Liver (tissue), 9 donors: ENCODE data around the gene ZNF816. TPM values are rescaled to one million over a fixed set of nuclear protein-coding genes. Genes with fewer than 3 reads are reported as not detected.

Experiments used
- DNase-seq: peaks from one replicate; pipeline ENCODE4 v3.0.0-alpha.2; 2017; ENCODE audit warnings: low spot score
- H3K27ac ChIP-seq, 2 donors: one replicate each; pipeline ENCODE4 v1.7.0; 2013; ENCODE audit warnings: inconsistent platforms in 2 of 2, low read length in 2 of 2, control low read depth in 1 of 2, low read depth in 1 of 2, mild to moderate bottlenecking in 1 of 2
- H3K27me3 ChIP-seq, 4 donors: one replicate each; pipeline versions ENCODE4 v1.6.1 to v1.7.0; 2013; ENCODE audit warnings: low read length in 3 of 4, inconsistent platforms in 1 of 4, mild to moderate bottlenecking in 1 of 4, moderate library complexity in 1 of 4; ENCODE audit not compliant: control insufficient read depth in 4 of 4, insufficient read depth in 4 of 4
- H3K36me3 ChIP-seq, 4 donors: one replicate each; pipeline versions ENCODE4 v1.6.1 to v1.7.0; 2013; ENCODE audit warnings: low read length in 3 of 4, mild to moderate bottlenecking in 3 of 4, low read depth in 1 of 4, moderate library complexity in 1 of 4; ENCODE audit not compliant: control insufficient read depth in 4 of 4, insufficient read depth in 3 of 4
- H3K4me1 ChIP-seq, 4 donors: one replicate each; pipeline versions ENCODE4 v1.6.1 to v1.7.0; 2013; ENCODE audit warnings: low read length in 3 of 4, mild to moderate bottlenecking in 3 of 4, moderate library complexity in 1 of 4; ENCODE audit not compliant: control insufficient read depth in 4 of 4, insufficient read depth in 4 of 4
- H3K4me3 ChIP-seq, 3 donors: one replicate each; pipeline versions ENCODE4 v1.6.1 to v1.7.0; 2013; ENCODE audit warnings: low read length in 3 of 3, control low read depth in 1 of 3, low read depth in 1 of 3, mild to moderate bottlenecking in 1 of 3
- H3K9ac ChIP-seq, 2 donors: one replicate each; pipeline ENCODE4 v1.7.0; 2013; ENCODE audit warnings: low read length in 2 of 2, mild to moderate bottlenecking in 2 of 2, moderate library complexity in 2 of 2, control low read depth in 1 of 2, low read depth in 1 of 2
- H3K9me3 ChIP-seq, 4 donors: one replicate each; pipeline versions ENCODE4 v1.6.1 to v1.7.0; 2013; ENCODE audit warnings: low read length in 3 of 4; ENCODE audit not compliant: control insufficient read depth in 4 of 4
- ATF3 ChIP-seq: IDR thresholded peaks from 2 replicates; pipeline ENCODE4 v1.6.1; 2016; ENCODE audit warnings: antibody characterized with exemption
- CTCF ChIP-seq: fragments of 150-350 bp; IDR thresholded peaks from 2 replicates; pipeline ENCODE4 v1.5.1; 2017; ENCODE audit warnings: improper control_type of control experiment, low read depth, low read length; ENCODE audit not compliant: missing input control
- EGR1 ChIP-seq, 2 donors: IDR thresholded peaks; 2 replicates each; pipeline ENCODE4 v1.6.1; 2016 to 2018; ENCODE audit warnings: antibody characterized with exemption in 2 of 2, low read depth in 2 of 2
- FOXA1 ChIP-seq: IDR thresholded peaks from 2 replicates; pipeline ENCODE4 v1.6.1; 2016; ENCODE audit warnings: antibody characterized with exemption
- FOXA2 ChIP-seq: IDR thresholded peaks from 2 replicates; pipeline ENCODE4 v1.6.1; 2016; ENCODE audit warnings: antibody characterized with exemption
- GABPA ChIP-seq, 2 donors: IDR thresholded peaks in 1 of 2; conservative IDR thresholded peaks in 1 of 2; 2 replicates each; pipeline ENCODE4 v1.6.1; 2016; ENCODE audit warnings: antibody characterized with exemption in 2 of 2, mild to moderate bottlenecking in 1 of 2, moderate library complexity in 1 of 2
- HNF4A ChIP-seq, 2 donors: conservative IDR thresholded peaks; 2 replicates each; pipeline ENCODE4 v1.6.1; 2016; ENCODE audit warnings: antibody characterized with exemption in 2 of 2, mild to moderate bottlenecking in 2 of 2
- HNF4G ChIP-seq: IDR thresholded peaks from 2 replicates; pipeline ENCODE4 v1.6.1; 2016; ENCODE audit warnings: antibody characterized with exemption
- JUND ChIP-seq, 2 donors: IDR thresholded peaks; 2 replicates each; pipeline ENCODE4 v1.6.1; 2016; ENCODE audit warnings: antibody characterized with exemption in 2 of 2
- MAX ChIP-seq: IDR thresholded peaks from 2 replicates; pipeline ENCODE4 v1.6.1; 2016; ENCODE audit warnings: antibody characterized with exemption
- NR2F2 ChIP-seq: IDR thresholded peaks from 2 replicates; pipeline ENCODE4 v1.6.1; 2016; ENCODE audit warnings: antibody characterized with exemption
- RAD21 ChIP-seq, 2 donors: IDR thresholded peaks; 2 replicates each; pipeline ENCODE4 v1.6.1; 2016; ENCODE audit warnings: antibody characterized with exemption in 2 of 2, mild to moderate bottlenecking in 2 of 2
- REST ChIP-seq: IDR thresholded peaks from 2 replicates; pipeline ENCODE4 v1.6.1; 2016; ENCODE audit warnings: antibody characterized with exemption, mild to moderate bottlenecking
- RXRA ChIP-seq, 2 donors: IDR thresholded peaks; 2 replicates each; pipeline ENCODE4 v1.6.1; 2017 to 2018; ENCODE audit warnings: antibody characterized with exemption in 2 of 2, mild to moderate bottlenecking in 1 of 2
- SP1 ChIP-seq: IDR thresholded peaks from 2 replicates; pipeline ENCODE4 v1.6.1; 2018; ENCODE audit warnings: antibody characterized with exemption, mild to moderate bottlenecking
- YY1 ChIP-seq: IDR thresholded peaks from 2 replicates; pipeline ENCODE4 v1.6.1; 2016; ENCODE audit warnings: antibody characterized with exemption, mild to moderate bottlenecking
- ZBTB33 ChIP-seq: IDR thresholded peaks from 2 replicates; pipeline ENCODE4 v1.6.1; 2016; ENCODE audit warnings: antibody characterized with exemption
- WGBS: extraction: QIAGEN DNeasy Blood & Tissue Kit; methylation state at CpG from one replicate; pipeline ENCODE4 v1.1.7; 2013; 5-methylcytosine and 5-hydroxymethylcytosine counted together
- polyA plus RNA-seq, 2 donors: library from polyadenylated mRNA; stranded (reverse) in 1 of 2; unstranded in 1 of 2; fragments of 200-250 nt in 1 of 2; fragments of >200 nt in 1 of 2; fragmentation: Nextera tagmentation in 1 of 2; extraction: Ambion mirVana in 1 of 2; gene quantifications; one replicate each; pipeline versions ENCODE4 v1.2.1 to v1.2.3, GENCODE V29; 2013 to 2015
- total RNA-seq, 2 donors: library from RNA; depleted of rRNA; stranded (reverse); fragments of >200 nt; gene quantifications; one replicate each; pipeline ENCODE4 v1.2.3, GENCODE V29; 2014
- donor health status: healthy.
- donor health status: healthy.
- donor health status: healthy.
- donor health status: healthy.
- donor health status: healthy.

ZNF816 gene
- total and polyA plus RNA-seq, 4 donors, result 0.93 to 6.5 (median 1.7) TPM

- WGBS, result 59% methylated on average over 4 of the region's 4 CpGs
- no peak overlapping the region for H3K9ac ChIP-seq
- TF ChIP-seq YY1 (no peak), GABPA (IDR thresholded peaks at IDR 0.05 in 1 of 2, conservative IDR thresholded peaks at IDR 0.05 in 1 of 2) (no peak), NR2F2 (no peak), FOXA1 (no peak), MAX (no peak), SP1 (no peak), EGR1 (IDR thresholded peaks at IDR 0.05; ENCODE audit: low read depth in 2 of 2) (no peak), HNF4A (conservative IDR thresholded peaks at IDR 0.05) (no peak), RAD21 (IDR thresholded peaks at IDR 0.05) (no peak), REST (no peak), ATF3 (no peak), JUND (IDR thresholded peaks at IDR 0.05) (no peak), RXRA (IDR thresholded peaks at IDR 0.05) (no peak), HNF4G (no peak), CTCF (no peak)
- H3K4me3 ChIP-seq, result no peak overlapping the region
- peaks cover 0 to 5% (median 0%) of the 10 kb centered on the region in 4 donors for H3K36me3 ChIP-seq
- H3K27me3 ChIP-seq, result no peaks in the 10 kb centered on the region
- no peaks in the 10 kb centered on the region for H3K4me1 ChIP-seq
- no peak overlapping the region for H3K27ac ChIP-seq
- H3K9me3 ChIP-seq, result peaks cover 0 to 12% (median 2%) of the 10 kb centered on the region in 4 donors
- DNase-seq, result no peak
These were observed 18.6 kb upstream of the ZNF816 start for GRCh38 chr19:52981329-52981728.

GRCh38 chr19:52967772-52968171, 5.1 kb upstream of the ZNF816 start:
- no peak overlapping the region for H3K4me3 ChIP-seq
- peaks cover 2 to 4% (median 4%) of the 10 kb centered on the region in 4 donors for H3K4me1 ChIP-seq
- peaks cover 5 to 19% (median 10%) of the 10 kb centered on the region in 4 donors for H3K9me3 ChIP-seq
- H3K36me3 ChIP-seq, result no peaks in the 10 kb centered on the region
- no peak overlapping the region for H3K9ac ChIP-seq
- no peaks in the 10 kb centered on the region for H3K27me3 ChIP-seq
- H3K27ac ChIP-seq, result no peak overlapping the region
- DNase-seq, result no peak
- 90% methylated on average over 2 of the region's 2 CpGs for WGBS
- TF ChIP-seq CTCF (no peak), RAD21 (IDR thresholded peaks at IDR 0.05) (no peak), ATF3 (no peak), MAX (no peak), FOXA2 (no peak), RXRA (IDR thresholded peaks at IDR 0.05) (no peak), REST (no peak), SP1 (no peak), ZBTB33 (no peak), EGR1 (IDR thresholded peaks at IDR 0.05; ENCODE audit: low read depth in 2 of 2) (no peak)
